GM18505 (cell line): Measurements from ENCODE around the gene KCNK13.
"Not testable (repeated sequence)": the region's sequence is repeated elsewhere in the genome, so short reads cannot be mapped to it uniquely, and the experiment has no call there.

Source experiments
- ATAC-seq: cut with Tn5 transposase; IDR thresholded peaks from one replicate; pipeline ENCODE4 v1.9.1; 2021; ENCODE audit not compliant: unreplicated experiment
- POLR2A ChIP-seq: IDR thresholded peaks from 4 replicates; pipeline ENCODE4 v1.6.1; 2011; ENCODE audit warnings: borderline replicate concordance; ENCODE audit not compliant: insufficient read depth, insufficient read length; ENCODE audit errors: extremely low read depth

Gene KCNK13

GRCh38 chr14:90087433-90087832, 25.6 kb downstream of the KCNK13 start:
- no peak for TF ChIP-seq POLR2A
- no peak for ATAC-seq

- ATAC-seq, result no peak
- no peak for TF ChIP-seq POLR2A
Measured at GRCh38 chr14:90088176-90088575, 26.4 kb downstream of the KCNK13 start.

- not testable (repeated sequence) for ATAC-seq
Measured at GRCh38 chr14:90089486-90089885, 27.7 kb downstream of the KCNK13 start.

- TF ChIP-seq POLR2A, result no peak
- ATAC-seq, result no peak
Measured at GRCh38 chr14:90091393-90091792, 29.6 kb downstream of the KCNK13 start.

GRCh38 chr14:90093942-90094595, 32.3 kb downstream of the KCNK13 start:
- no peak for ATAC-seq
- TF ChIP-seq POLR2A, result no peak

DNA sequence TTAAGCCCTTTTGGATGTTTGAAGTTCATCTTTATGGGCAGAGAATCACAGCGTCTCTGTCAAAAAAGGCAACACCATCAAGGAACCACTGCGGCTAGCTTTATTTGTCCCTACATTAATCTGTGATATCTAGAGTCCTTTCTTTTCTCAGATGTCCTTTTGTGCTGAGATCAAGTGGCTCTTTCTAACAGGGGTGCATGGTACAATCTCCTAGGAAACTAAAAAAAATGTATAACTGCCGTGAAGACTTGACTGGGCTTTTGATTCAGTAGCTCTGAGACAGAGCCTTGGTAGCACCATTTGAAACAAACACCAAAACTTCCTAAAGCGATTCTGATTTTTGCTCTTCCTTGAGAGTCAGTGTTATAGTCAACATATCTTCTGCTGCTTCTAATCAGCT, 33.3 kb downstream of the KCNK13 start:
- no peak for TF ChIP-seq POLR2A

GRCh38 chr14:90096566-90096965, 34.8 kb downstream of the KCNK13 start:
- no peak for TF ChIP-seq POLR2A
- no peak for ATAC-seq

More for the DNA sequence above, 33.3 kb downstream of the KCNK13 start:
- no peak for ATAC-seq

GRCh38 chr14:90103808-90104207, 42.0 kb downstream of the KCNK13 start:
- TF ChIP-seq POLR2A, result no peak
- ATAC-seq, result no peak

GRCh38 chr14:90105756-90106155, 44.0 kb downstream of the KCNK13 start:
- no peak for ATAC-seq
- no peak for TF ChIP-seq POLR2A

DNA sequence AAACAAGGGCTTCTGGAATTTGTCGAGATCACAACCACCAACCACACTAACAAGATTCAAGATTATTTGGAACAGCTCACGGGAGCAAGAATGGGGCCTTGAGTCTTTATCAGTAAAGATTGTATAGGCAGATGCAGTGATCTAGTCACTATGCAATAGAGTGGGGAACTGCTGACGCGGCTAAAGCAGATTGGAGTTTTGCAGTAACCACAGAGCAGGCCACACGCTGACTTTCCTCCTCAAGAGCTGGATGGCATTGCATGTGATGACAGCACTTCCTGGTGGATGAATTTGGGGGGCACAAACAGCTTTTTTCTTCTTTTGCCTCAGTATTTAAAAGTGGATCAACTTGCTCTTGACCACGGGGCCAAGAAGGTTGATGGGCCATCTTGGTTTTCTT, 46.0 kb downstream of the KCNK13 start:
- ATAC-seq, result no peak

DNA sequence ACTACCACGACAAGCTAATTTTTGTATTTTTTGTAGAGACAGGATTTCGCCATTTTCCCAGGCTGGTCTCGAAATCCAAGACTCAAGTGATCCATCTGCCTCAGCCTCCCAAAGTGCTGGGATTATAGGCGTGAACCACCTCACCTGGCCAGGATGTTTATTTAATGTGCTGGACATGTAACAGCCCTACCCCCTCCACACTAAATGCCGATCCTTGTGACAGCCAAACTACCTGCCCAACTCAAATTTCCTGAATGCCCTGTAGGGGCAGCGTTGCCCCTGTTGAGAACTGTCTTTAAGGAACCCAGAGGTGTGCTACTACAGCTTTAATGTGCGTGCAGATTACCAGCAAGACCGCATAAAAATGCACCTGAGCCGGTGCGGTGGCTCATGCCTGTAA, 48.1 kb downstream of the KCNK13 start:
- no peak for TF ChIP-seq POLR2A
- ATAC-seq, result no peak

More for the DNA sequence above, 46.0 kb downstream of the KCNK13 start:
- no peak for TF ChIP-seq POLR2A

DNA sequence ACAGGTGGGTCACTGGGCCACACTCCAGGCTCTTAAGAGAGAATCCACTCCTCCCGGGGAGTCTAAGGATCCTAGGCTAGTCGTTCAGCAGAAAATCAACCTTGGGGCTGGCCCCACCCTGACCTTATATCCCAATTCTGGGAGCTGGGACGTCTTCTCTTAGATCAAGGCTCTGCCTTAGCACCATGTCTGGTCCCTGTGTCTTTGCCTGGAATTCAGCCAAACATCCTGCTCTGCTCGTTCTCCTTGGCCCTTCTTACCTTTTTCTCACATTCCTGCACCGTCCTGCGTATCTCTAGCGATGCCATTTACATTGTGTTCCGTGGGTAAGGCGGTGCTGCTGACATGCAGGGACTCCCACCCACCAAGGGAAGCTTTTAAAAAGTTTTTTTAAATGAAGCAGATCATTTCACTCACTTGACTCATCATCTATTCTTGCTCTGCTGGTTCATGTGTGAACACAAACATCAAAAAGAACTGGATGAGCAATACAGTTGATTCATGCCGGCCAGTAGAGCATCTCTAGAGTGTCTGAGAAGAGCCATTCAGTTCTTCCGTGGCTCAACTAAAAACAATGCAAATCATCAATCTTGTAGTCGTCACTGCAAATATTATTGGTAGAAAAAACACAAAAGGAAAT, 50.2 kb downstream of the KCNK13 start:
- no peak for TF ChIP-seq POLR2A
- ATAC-seq, result no peak

GRCh38 chr14:90114554-90114953, 52.8 kb downstream of the KCNK13 start:
- ATAC-seq, result no peak
- TF ChIP-seq POLR2A, result no peak

DNA sequence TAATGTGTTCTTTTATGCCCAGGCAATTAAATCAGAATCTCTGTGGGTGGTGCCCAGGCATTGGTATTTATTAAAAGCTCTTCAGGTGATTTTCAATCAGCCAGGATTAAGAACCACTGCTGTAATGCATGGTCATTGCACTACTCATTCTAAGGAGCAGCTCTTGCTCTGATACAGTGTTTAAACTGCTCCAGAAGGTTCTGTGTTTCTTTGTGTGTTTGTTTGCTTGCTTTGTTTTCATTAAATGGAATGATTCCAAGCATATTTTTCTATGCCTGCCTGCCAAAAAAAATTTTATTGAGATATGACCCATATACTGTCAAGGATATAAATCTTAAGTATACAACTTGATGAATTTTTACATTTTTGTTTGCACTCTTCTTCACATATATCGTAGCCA, 54.0 kb downstream of the KCNK13 start:
- ATAC-seq, result no peak
- no peak for TF ChIP-seq POLR2A
